K562 (cell line): ENCODE data around the gene CREB3L2. TPM values are rescaled to one million over a fixed set of nuclear protein-coding genes. Genes with fewer than 3 reads are reported as not detected.

ENCODE experiments used
- ATAC-seq: fragments of 200-7000 bp; cut with Tn5 transposase; 3 replicates; pipeline ENCODE4 v1.9.1; 2020; ENCODE audit warnings: moderate library complexity
- BruUV-seq: library from RNA; stranded (reverse); fragments of 400-500 nt; replicated peaks from 2 replicates; lab custom pipeline; 2021; lab: Mats Ljungman, UMichigan
- CTCF ChIA-PET: fragments of 300-600 bp; formaldehyde crosslinking; extraction: SDS; loops from one replicate; lab custom pipeline; 2021; ENCODE audit warnings: low intra/inter-chr PET ratio; lab: Yijun Ruan, JAX
- POLR2A ChIA-PET: fragments of 300-600, 350-650 bp; sonication (Branson Sonifier 250); formaldehyde crosslinking; extraction: SDS; loops from one replicate; lab custom pipeline; 2021; ENCODE audit warnings: antibody characterized with exemption, inconsistent platforms; lab: Yijun Ruan, JAX
- DNase-seq, 4 experiments: peaks; one replicate each; pipeline versions ENCODE4 v3.0.0 to v3.0.0-alpha.2; 2011 to 2018; ENCODE audit warnings: low spot score in 3 of 4, mixed read lengths in 3 of 4; ENCODE audit errors: extremely low read depth in 1 of 4
- FAIRE-seq: peaks from 2 replicates; lab custom pipeline; 2011; peaks lifted over from hg19 to GRCh38; lab: Jason Lieb, UNC
- H2AFZ ChIP-seq: 2 replicates; pipeline ENCODE4 v1.6.0; 2011; ENCODE audit warnings: low read depth, low read length, control low read depth, inconsistent platforms
- H3K27ac ChIP-seq: fragments of 200-600 bp; 3 replicates; pipeline ENCODE4 v1.8.0; 2011; ENCODE audit warnings: low read depth, mild to moderate bottlenecking, control low read depth, inconsistent platforms, low read length, moderate library complexity, mixed read lengths; ENCODE audit errors: extremely low read depth
- H3K27me3 ChIP-seq, 2 experiments: fragments of 300-600 bp in 1 of 2; 2 replicates in 1 of 2; 3 replicates in 1 of 2; pipeline versions ENCODE4 v1.6.0 to v1.8.0; 2011; ENCODE audit warnings: inconsistent platforms in 2 of 2, low read length in 2 of 2, mild to moderate bottlenecking in 1 of 2, mixed read lengths in 1 of 2, moderate library complexity in 1 of 2; ENCODE audit not compliant: control insufficient read depth in 2 of 2, insufficient read depth in 2 of 2
- H3K36me3 ChIP-seq: fragments of 300-600 bp; 3 replicates; pipeline ENCODE4 v1.8.0; 2011; ENCODE audit warnings: mild to moderate bottlenecking, low read length, inconsistent platforms; ENCODE audit not compliant: control insufficient read depth, insufficient read depth
- H3K4me1 ChIP-seq, 2 experiments: fragments of 200-600 bp in 1 of 2; replicated peaks in 1 of 2; 2 replicates in 1 of 2; 3 replicates in 1 of 2; pipeline versions ENCODE4 v1.5.1 to v1.8.0; 2011; ENCODE audit warnings: inconsistent platforms in 2 of 2, low read length in 2 of 2, mild to moderate bottlenecking in 1 of 2, mixed read lengths in 1 of 2, moderate library complexity in 1 of 2; ENCODE audit not compliant: control insufficient read depth in 2 of 2, insufficient read depth in 2 of 2
- H3K4me2 ChIP-seq: 2 replicates; pipeline ENCODE4 v1.6.1; 2011; ENCODE audit warnings: low read length, control low read depth, inconsistent platforms, mixed read lengths; ENCODE audit not compliant: insufficient read depth
- H3K4me3 ChIP-seq: fragments of 200-600 bp; sonication (generic), shearing (Covaris generic); 2 replicates; pipeline ENCODE4 v1.5.1; 2016; ENCODE audit warnings: control low read depth, inconsistent platforms
- H3K79me2 ChIP-seq: fragments of 200-600 bp; 3 replicates; pipeline ENCODE4 v1.8.0; 2011; ENCODE audit warnings: low read length, inconsistent platforms; ENCODE audit not compliant: control insufficient read depth, insufficient read depth
- H3K9ac ChIP-seq, 2 experiments: 2 replicates each; pipeline versions ENCODE4 v1.6.0 to v1.6.1; 2011; ENCODE audit warnings: low read depth in 2 of 2, low read length in 2 of 2, control low read depth in 1 of 2, inconsistent platforms in 1 of 2, mild to moderate bottlenecking in 1 of 2, mixed read lengths in 1 of 2; ENCODE audit not compliant: insufficient read depth in 1 of 2
- H3K9me1 ChIP-seq: one replicate; pipeline ENCODE4 v1.6.0; 2011; ENCODE audit warnings: inconsistent platforms, mild to moderate bottlenecking, low read length, moderate library complexity; ENCODE audit not compliant: control insufficient read depth, insufficient read depth
- H3K9me3 ChIP-seq: replicated peaks from 2 replicates; pipeline ENCODE4 v1.5.1; 2011; ENCODE audit warnings: low read depth, low read length, inconsistent platforms; ENCODE audit not compliant: control insufficient read depth, insufficient read depth
- H4K20me1 ChIP-seq: replicated peaks from 2 replicates; pipeline ENCODE4 v1.6.1; 2011; ENCODE audit warnings: low read length, inconsistent platforms, mixed read lengths; ENCODE audit not compliant: control insufficient read depth, insufficient read depth
- BRF1 ChIP-seq: IDR thresholded peaks from 3 replicates; pipeline ENCODE4 v1.6.1; 2011; ENCODE audit warnings: borderline replicate concordance, mild to moderate bottlenecking; ENCODE audit not compliant: insufficient read length; ENCODE audit errors: extremely low read depth
- DPF2 ChIP-seq: fragments of 450-650 bp; IDR thresholded peaks from 2 replicates; pipeline ENCODE4 v1.6.1; 2016
- JUN ChIP-seq, 2 experiments: sonication (generic) in 1 of 2; formaldehyde crosslinking in 1 of 2; IDR thresholded peaks; 2 replicates each; pipeline versions ENCODE4 v1.6.1 to v1.8.0; 2012 to 2022; ENCODE audit warnings: borderline replicate concordance in 2 of 2, mild to moderate bottlenecking in 2 of 2, improper control_type of control experiment in 1 of 2, low read depth in 1 of 2, low read length in 1 of 2, missing genetic modification reagents in 1 of 2
- KAT7 ChIP-seq: sonication (generic); formaldehyde crosslinking; IDR thresholded peaks from 2 replicates; pipeline ENCODE4 v1.8.0; 2022; ENCODE audit warnings: missing genetic modification reagents, mild to moderate bottlenecking, borderline replicate concordance
- NFIC ChIP-seq: fragments of 450-650 bp; IDR thresholded peaks from 2 replicates; pipeline ENCODE4 v1.6.1; 2017; ENCODE audit warnings: mild to moderate bottlenecking, inconsistent platforms
- POLR2AphosphoS2 ChIP-seq: IDR thresholded peaks from 2 replicates; pipeline ENCODE4 v1.6.1; 2012; ENCODE audit warnings: low read length, improper control_type of control experiment
- RAD51 ChIP-seq: fragments of 450-650 bp; IDR thresholded peaks from 2 replicates; pipeline ENCODE4 v1.7.1; 2016; ENCODE audit warnings: low read depth, mild to moderate bottlenecking, borderline replicate concordance
- RBBP5 ChIP-seq: fragments of 200-600 bp; sonication (generic); IDR thresholded peaks from 2 replicates; pipeline ENCODE4 v1.6.1; 2012; ENCODE audit warnings: borderline replicate concordance, mild to moderate bottlenecking, low read length, control low read depth, inconsistent platforms; ENCODE audit not compliant: insufficient read depth, poor library complexity, severe bottlenecking
- SETDB1 ChIP-seq: IDR thresholded peaks from one replicate; pipeline ENCODE4 v1.6.1; 2012; ENCODE audit warnings: low read length, control low read depth, inconsistent platforms
- SMARCA4 ChIP-seq: fragments of 450-650 bp; IDR thresholded peaks from 2 replicates; pipeline ENCODE4 v1.6.1; 2016
- ZBTB34 ChIP-seq: fragments of 250-450 bp; sonication (Bioruptor Pico); IDR thresholded peaks from 2 replicates; pipeline ENCODE4 v1.8.0; 2021; ENCODE audit warnings: mild to moderate bottlenecking, moderate library complexity
- ZNF445 ChIP-seq: fragments of 250-450 bp; sonication (Bioruptor Pico); IDR thresholded peaks from 2 replicates; pipeline ENCODE4 v1.4.0; 2020; ENCODE audit warnings: low read depth, mild to moderate bottlenecking, moderate library complexity
- ZNF644 ChIP-seq: fragments of 200-800 bp; sonication (Bioruptor generic); IDR thresholded peaks from 2 replicates; pipeline ENCODE4 v1.6.1; 2016; ENCODE audit warnings: low read depth, missing genetic modification characterization, missing compliant biosample characterization
- ZNF766 ChIP-seq: fragments of 200-800 bp; sonication (Bioruptor generic); conservative IDR thresholded peaks from 2 replicates; pipeline ENCODE4 v1.6.1; 2016; ENCODE audit warnings: missing genetic modification characterization, missing compliant biosample characterization
- WGBS: fragments of 100-300 bp; shearing (Covaris generic); methylation state at CpG from one replicate; pipeline ENCODE4 v1.1.6; 2016; ENCODE audit warnings: low coverage, mixed read lengths; ENCODE audit not compliant: insufficient coverage; ENCODE audit errors: missing lambda C conversion rate; 5-methylcytosine and 5-hydroxymethylcytosine counted together
- in situ Hi-C: fragments of 300-500 bp; cut with MboI; formaldehyde crosslinking; loops from 4 replicates; pipeline ENCODE4 v1.15.0; 2018; ENCODE audit warnings: inconsistent platforms, mixed read lengths
- intact Hi-C: fragments of 100-400 bp; cut with micrococcal nuclease; formaldehyde crosslinking; loops from 2 replicates; pipeline ENCODE4 v1.14.2; 2022
- polyA plus RNA-seq, 8 experiments: library from polyadenylated mRNA; depleted of rRNA in 4 of 8; stranded (reverse) in 5 of 8; unstranded in 3 of 8; fragments of >200 nt; fragmentation: Nextera tagmentation in 2 of 8; fragmentation: Illumina TruSeq in 1 of 8; extraction: Ambion mirVana in 2 of 8; extraction: Trizol in 1 of 8; gene quantifications; 2 replicates each; pipeline versions ENCODE4 v1.2.1 to v1.2.3, GENCODE V29; 2011 to 2014; ENCODE audit warnings: inconsistent platforms in 1 of 8, missing spikeins in 1 of 8
- total RNA-seq, 7 experiments: library from RNA; depleted of rRNA in 6 of 7; stranded (reverse); fragments of >200 nt in 6 of 7; fragmentation: Illumina TruSeq in 2 of 7; extraction: Trizol in 2 of 7; gene quantifications; 2 replicates each; pipeline versions ENCODE4 v1.2.1 to v1.2.3, GENCODE V29; 2011 to 2021; ENCODE audit warnings: low replicate concordance in 1 of 7
- TF ChIP-seq, protein P1 (sequence below): fragments of 200-800 bp; sonication (Bioruptor generic); IDR thresholded peaks from 2 replicates; pipeline ENCODE4 v1.6.1; 2017; ENCODE audit warnings: missing genetic modification characterization, missing compliant biosample characterization

The CREB3L2 gene
- total and polyA plus RNA-seq, 9 of the 15 experiments (the other 6 are each of a cell fraction or from before 2014, with no cell fraction given) = 7.1 to 45.6 (median 15.8) TPM

- peak overlapping the region; percentile 5 to 85; a peak in 2 of 4 replicates for H3K9ac ChIP-seq
These were observed 3.6 kb downstream of the CREB3L2 start for GRCh38 chr7:137998250-137998649.

More at GRCh38 chr7:137998250-137998649, 3.6 kb downstream of the CREB3L2 start:
- DNase-seq = no peak
- peaks cover 5% of the 10 kb centered on the region for H3K9me1 ChIP-seq
- POLR2A ChIA-PET = interaction anchor here (1.0 to 2.8 kb wide), 5 partner anchors 9 to 35 kb away, joined by 3 to 14 read pairs (median 5); no protein-coding TSS in a partner anchor
- H3K79me2 ChIP-seq = peaks cover 85% of the 10 kb centered on the region
- FAIRE-seq = no peak
- in situ Hi-C loops (no loop called here), intact Hi-C loops (no loop called here)
- BruUV-seq = no TSS peak
- H3K4me1 ChIP-seq = peaks cover 22 to 69% of the 10 kb centered on the region in 2 experiments
- no peak for ATAC-seq
- no peaks in the 10 kb centered on the region for H4K20me1 ChIP-seq
- no peak for TF ChIP-seq JUN (IDR thresholded peaks at IDR 0.05; ENCODE audit: borderline replicate concordance, low read depth, low read length)
- TF ChIP-seq JUN (CRISPR knock-in tag; IDR thresholded peaks at IDR 0.05; ENCODE audit: borderline replicate concordance) = no peak
- no peak for TF ChIP-seq RAD51
- TF ChIP-seq SETDB1 = no peak
- TF ChIP-seq, protein P1, sequence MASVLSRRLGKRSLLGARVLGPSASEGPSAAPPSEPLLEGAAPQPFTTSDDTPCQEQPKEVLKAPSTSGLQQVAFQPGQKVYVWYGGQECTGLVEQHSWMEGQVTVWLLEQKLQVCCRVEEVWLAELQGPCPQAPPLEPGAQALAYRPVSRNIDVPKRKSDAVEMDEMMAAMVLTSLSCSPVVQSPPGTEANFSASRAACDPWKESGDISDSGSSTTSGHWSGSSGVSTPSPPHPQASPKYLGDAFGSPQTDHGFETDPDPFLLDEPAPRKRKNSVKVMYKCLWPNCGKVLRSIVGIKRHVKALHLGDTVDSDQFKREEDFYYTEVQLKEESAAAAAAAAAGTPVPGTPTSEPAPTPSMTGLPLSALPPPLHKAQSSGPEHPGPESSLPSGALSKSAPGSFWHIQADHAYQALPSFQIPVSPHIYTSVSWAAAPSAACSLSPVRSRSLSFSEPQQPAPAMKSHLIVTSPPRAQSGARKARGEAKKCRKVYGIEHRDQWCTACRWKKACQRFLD (CRISPR knock-in tag) = no peak
- TF ChIP-seq ZBTB34 = 0 out of 2 replicates have a peak, but pooled peaks have one; percentile 20
- 0 out of 2 replicates have a peak, but pooled peaks have one; percentile 11 for TF ChIP-seq ZNF766 (CRISPR knock-in tag)
- TF ChIP-seq DPF2 = no peak
- no peak for TF ChIP-seq SMARCA4
- TF ChIP-seq ZNF644 (tag) = 0 out of 2 replicates have a peak, but pooled peaks have one; percentile 44
- TF ChIP-seq ZNF445 (CRISPR knock-in tag) = no peak
- no peak for TF ChIP-seq POLR2AphosphoS2
- TF ChIP-seq RBBP5 = peak; percentile 31
- peak; percentile 56 for TF ChIP-seq NFIC
- no peak for TF ChIP-seq KAT7 (CRISPR knock-in tag)
- no peak for TF ChIP-seq BRF1
- CTCF ChIA-PET = no interaction called here
- 32% methylated on average over 1 of the region's 1 CpG for WGBS
- H3K27ac ChIP-seq = peak overlapping the region; percentile 6; the same call in 2 of the 3 replicates
- no peaks in the 10 kb centered on the region for H3K9me3 ChIP-seq
- H3K27me3 ChIP-seq = no peaks in the 10 kb centered on the region
- H3K4me2 ChIP-seq = peak overlapping the region; percentile 94; the same call in 1 of the 2 replicates
- no peak overlapping the region for H2AFZ ChIP-seq
- no peak overlapping the region for H3K4me3 ChIP-seq
- H3K36me3 ChIP-seq = peaks cover 16% of the 10 kb centered on the region
